HG03521 (cell line): Measurements from ENCODE around the gene SIK1.
"Not testable (repeated sequence)": the region's sequence is repeated elsewhere in the genome, so short reads cannot be mapped to it uniquely, and the experiment has no call there.

Experiments
- ATAC-seq: cut with Tn5 transposase; IDR thresholded peaks from one replicate; pipeline ENCODE4 v1.9.1; 2021; ENCODE audit warnings: mild to moderate bottlenecking, moderate library complexity; ENCODE audit not compliant: unreplicated experiment

Gene SIK1

DNA sequence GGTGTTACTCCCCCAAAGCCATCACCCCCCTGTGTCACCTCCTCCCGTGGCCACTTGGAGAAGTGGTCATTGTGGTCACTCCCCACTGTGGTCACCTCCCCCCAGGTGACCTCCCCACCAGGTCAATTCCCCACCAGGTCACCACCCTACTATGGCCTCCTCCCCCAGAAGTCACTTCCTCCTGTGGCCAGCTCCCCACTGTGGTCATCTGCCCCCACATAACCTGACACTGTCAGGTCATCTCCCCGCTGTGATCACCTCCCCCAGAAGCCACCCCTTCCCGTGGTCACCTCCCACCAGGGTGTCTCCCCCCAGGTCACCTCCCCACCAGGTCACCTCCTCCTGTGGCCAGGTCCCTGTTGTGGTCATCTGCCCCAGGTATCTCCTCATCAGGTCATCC lies 28.9 kb downstream of the SIK1 start:
- not testable (repeated sequence) for ATAC-seq

- ATAC-seq = not testable (repeated sequence)
Measured at GRCh38 chr21:43397439-43397808, 29.5 kb downstream of the SIK1 start.

- not testable (repeated sequence) for ATAC-seq
Measured at GRCh38 chr21:43396788-43397438, 30.0 kb downstream of the SIK1 start.

DNA sequence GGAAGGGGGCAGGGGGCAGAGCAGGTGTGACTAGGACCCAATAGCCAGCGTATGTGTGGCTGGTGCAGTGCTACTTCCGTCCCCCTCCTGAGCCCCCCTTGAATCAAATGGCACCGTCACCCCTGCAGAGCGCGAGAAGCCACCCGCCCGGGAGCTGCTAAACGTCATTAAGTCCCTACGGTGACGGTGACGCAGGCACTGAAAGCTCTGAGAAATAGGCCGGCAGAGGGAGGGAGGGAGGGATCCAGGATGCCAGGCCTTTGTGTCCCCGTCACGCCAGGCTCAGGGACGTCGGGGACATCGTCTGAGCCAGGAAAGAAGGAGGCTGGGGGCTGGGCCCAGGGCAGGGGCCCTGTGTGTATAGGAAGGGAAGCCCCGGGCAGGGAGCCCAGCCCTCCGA lies 43.6 kb downstream of the SIK1 start:
- not testable (repeated sequence) for ATAC-seq

DNA sequence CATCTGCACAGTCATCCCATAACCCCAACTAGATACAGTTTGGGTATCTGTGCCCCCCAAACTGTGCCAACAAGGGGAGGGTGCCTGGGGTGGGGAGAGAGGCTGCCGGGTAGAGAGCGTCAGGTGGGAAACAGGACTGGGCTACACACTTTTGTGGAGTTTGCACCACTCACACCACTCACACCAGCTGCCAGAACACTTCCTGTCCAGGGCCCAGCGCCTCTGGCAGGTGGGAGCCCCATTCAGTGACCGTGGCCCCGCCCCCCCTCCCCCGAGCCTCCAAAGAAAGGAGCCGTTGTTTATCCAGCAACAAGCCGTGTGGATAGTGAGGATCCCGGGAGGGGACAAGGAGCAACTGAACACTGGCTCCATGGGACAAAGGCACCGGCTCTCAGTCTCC lies 44.0 kb downstream of the SIK1 start:
- not testable (repeated sequence) for ATAC-seq

DNA sequence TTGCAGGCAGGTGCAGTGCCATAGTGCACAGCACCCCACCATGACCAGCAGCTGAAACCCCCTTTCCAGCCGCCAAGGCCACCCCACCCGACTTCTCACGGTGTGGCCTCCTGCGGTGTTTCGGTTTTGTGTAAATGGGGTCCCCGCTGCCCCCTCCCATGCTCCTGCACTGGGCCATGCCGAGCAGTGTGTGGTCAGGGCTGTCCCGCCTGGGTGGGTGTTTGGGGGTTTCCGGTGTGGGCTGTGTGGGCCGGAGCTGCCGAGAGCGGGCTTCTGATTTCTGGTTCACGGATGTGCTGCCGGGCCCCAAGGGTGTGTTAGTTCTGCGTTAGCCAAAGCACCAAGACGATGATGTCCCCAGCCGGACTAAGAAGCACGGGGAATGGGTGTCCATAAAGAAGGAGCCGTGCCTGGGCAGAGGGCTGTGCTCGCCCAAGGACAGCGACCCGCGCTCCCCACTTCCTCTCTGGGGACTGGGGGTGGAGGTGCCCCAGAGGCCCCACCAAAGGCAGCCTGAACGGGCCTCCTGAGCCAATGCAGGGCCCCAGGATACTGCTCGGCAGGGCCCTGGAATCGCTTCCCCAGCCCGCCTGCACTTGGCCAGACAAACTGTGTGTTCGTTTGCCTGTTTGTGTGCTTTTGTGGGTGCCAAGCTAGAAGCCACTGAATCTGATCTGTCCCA lies 45.9 kb downstream of the SIK1 start:
- not testable (repeated sequence) for ATAC-seq

DNA sequence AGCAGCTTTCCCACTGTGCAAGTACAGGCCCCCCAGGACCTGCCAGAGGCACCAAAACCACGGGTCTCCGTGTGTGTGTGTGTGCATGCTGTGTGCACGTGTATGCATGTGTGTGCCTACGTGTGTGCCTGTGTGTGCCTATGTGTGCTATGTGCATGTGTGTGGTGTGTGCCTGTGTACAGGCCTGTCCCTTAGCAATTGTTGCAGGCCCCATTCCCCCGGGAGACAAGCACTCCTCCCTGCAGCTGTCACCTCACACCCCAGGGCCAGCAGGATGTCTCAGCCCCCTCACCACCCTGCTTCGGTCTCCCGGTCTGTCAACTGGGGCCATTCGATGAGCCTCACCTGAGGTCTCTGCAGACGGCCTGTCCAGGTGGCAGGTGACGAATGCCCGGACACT lies 46.6 kb downstream of the SIK1 start:
- not testable (repeated sequence) for ATAC-seq

DNA sequence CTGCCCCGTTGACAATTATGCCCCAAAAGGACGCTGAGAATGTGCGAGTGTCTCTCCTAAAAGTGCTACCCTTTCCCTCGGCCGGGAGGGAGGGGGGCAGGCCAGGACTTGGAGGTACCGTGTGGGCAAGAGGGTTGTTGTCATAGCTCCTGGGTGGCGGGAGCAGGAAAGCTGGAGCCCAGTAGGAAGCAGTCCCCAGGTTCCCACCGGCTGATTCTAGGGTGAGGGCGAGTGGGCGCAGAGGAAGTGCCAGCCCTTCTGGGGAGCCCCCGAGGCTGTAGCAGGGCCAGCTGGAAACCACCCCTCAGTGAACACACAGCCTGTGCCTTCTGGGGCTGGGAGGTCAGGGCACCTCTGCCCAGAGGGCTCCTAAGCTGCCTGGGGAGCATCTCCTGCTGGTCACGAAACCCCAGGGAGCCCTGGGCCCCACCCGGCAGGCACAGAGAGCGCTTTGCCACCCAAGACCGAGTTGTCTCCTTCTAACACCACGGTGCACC lies 47.3 kb downstream of the SIK1 start:
- ATAC-seq = not testable (repeated sequence)

GRCh38 chr21:43376478-43376882 lies 50.5 kb downstream of the SIK1 start:
- ATAC-seq = no peak

DNA sequence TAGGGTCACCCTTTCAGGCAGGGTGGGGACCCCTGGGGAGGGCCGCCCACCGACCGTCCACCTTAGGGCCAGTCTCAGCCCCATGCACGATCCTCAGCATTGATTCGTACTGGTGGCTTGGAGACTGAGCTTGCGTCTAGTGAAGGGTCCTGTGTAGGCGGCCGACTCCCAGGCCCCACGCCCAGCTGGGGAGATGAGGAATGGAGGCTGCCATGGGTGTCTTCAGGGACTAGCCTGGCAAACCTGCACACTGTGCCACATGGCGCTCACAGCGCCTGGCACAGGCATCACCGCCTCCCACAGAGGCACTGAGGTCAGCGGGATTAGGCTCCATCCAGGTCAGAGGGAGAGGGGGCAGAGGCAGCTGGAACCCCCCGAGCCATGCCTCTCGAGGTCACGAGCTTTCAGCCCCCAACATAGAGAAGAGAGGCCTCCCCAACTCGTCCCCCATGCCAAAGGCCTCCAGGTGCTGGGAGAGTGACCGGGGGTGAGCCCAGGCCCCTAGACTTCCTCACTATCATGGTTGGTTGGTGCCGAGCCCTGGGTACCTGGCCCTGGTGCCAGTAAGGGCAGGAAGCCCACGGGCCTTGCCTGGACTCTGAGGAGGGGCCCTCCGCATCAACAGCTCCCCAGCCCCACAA lies 51.0 kb downstream of the SIK1 start:
- no peak for ATAC-seq

DNA sequence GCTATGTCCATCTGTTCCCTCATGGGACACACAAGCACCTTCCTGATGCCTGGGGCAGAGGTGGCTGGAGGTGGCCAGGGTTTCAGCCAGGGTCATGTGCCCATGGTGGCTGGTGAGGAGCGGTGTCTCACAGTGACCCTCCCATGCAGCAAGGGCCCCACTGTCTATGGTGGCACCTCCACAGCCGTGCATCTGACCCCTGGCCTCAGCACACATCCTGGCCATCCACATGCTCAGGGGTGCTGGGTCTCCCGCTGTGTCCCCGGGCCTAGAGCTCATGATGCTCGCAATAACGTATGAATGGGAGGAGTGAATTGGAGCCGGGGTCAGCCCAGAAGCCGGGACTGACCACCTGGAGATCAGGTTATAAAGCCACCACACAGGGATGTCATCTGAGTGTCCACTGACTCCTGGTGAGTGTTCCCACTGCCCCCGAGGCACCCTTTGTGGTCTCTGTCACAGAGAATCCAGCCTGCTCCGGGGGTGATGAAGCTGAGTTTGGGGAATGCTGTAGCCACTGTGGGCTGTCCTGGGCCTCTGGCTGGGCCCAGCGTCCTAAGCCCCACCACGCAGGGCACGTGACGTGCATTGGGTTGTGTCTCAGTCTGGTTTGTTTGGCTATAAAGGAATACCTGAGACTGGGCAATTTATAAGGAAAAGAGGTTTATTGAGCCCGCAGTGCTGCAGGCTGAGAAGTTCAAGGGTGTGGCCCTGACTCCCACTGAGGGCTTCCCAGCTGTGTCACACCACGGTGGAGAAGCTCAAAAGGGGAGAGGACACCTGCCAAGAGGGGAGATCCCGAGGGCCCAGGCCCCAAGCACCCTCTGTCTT lies 51.7 kb downstream of the SIK1 start:
- ATAC-seq = no peak

DNA sequence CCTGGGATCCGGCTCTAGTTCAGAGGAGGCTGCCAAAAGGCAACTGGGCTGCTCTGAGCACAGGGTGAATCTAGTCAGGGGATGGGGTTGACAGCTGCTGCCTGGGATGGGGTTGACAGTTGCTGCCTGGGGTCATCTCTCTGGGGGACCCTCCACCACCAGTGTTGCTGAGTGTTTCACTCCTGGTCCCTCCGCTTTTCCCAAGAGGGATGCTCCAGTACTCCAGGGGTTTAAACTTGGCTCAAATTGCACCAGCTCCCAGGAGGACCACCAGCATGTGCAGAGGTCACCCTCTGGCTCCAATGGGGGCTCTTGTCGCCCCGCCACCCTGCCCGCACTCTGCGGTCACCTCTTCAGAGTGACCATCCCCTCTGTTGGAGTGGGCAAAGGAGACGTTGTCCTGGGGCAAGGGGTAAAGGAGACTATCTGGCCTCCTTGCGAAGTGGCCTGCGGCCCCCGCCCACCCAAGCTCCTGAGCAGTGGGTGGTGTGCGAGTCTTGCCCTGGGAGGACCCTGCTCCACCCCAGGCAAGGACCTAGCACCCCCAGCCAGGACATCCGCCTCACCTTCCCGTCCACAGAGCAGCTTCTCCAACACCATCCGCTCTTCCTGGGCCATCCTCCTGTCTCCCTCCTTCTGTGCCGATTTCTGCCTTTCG lies 52.6 kb downstream of the SIK1 start:
- ATAC-seq = no peak

- no peak for ATAC-seq
Measured at GRCh38 chr21:43373362-43374227, 53.3 kb downstream of the SIK1 start.

DNA sequence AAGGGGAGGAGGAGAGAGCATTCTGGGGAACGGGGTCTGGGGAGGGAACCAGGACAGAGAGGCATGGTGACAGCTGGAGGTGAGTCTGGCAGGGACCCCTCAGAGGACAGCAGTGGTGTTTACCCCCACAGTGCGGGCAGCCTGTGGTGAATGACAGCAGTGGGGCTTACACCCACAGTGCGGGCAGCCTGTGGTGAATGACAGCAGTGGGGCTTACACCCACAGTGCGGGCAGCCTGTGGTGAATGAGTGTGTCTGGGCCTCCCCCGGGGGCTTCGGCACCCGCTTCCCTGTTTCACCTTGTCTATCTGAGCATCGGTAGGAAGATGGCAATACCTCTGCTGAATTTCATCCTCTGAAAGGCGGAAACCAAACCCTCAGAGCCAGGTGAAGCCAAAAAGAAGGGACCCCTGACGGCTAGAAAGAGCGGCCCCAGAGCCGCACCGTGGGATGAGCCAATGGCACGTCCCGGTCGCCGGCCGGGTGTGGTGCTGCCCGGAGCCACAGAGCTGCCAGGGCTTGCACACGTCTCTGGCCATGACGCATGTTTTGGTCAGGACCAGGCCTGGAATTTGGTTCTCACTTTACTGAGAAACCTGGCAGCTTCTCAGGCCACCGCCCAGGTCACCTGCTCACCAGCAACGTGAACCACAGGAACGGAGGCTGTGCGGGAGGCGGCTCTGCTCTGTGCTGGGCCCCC lies 54.1 kb downstream of the SIK1 start:
- ATAC-seq = no peak

DNA sequence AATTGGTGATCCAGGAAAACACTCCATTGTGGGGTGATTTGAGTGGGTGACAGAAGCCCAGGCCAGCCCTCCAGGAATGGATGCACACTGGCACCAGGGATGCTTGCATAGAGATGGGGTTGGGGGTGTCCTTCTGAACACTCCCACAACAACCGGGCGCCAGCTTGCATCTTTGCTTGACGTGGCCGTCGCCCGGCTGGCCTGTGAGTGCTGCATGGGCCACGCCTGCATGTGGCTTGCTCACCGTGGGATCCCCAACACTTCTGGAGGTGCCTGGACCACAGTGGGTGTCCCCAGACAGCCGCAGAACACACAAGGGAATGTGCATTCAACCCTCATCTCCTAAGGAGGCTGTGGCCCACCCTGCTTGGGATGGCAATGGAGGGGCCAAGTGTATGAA lies 55.1 kb downstream of the SIK1 start:
- no peak for ATAC-seq

DNA sequence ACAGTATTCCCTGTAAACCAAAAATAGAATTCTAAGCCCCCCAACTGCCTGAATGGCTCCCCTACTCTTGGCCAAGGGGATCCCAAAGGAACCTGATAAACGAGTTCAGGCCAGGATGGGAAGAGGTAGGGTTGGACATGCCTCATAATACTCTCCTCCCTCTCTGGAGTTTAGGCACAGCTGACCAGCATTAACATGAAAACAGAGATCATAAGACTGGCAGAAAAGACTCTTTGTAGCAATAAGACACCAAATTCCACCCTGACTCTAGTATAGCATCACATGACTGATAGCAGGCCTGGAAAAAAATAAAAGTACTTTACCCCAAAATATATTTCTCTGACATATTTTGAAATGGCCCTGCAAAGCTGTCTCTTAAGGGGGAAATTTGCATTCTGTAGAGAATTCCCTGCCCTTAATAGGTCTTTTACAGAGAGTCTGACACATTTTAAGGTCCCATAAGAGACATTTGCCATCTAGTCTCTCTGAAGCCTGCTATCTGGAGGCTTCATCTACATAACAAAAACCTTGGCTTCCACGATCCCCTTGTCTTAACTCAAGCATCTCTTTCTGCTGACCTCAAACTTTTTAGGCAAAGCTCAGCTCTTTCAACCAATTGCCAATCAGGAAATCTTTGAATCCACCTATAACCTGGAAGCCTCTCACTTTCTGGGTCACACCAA lies 55.9 kb downstream of the SIK1 start:
- ATAC-seq = no peak

DNA sequence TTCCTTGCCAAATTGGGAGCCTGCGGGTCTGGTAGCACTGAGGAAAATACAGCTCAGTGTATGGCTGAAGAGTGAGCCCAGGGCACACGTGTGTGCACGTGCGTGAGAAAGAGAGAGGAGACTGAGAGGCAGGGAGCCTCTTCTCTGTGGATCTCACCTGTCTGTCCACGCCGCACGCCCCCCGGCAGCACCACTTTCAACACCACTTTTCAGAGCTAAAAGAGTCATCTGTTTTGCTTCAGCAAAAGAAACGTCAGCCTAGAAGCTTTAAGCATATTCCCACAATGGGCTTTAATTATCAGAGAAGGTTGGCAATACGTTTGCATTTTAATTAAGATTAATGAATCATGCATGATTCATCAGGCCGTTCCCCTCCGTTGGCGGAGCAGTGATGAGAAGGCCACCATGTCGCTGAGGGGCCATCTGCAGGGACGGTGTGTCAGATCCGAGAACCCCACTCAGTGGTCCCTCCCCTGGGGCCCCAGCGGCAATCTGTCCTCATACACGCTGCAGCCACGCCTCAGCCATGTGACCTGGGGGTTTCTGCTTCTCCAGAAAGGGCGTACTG lies 56.8 kb downstream of the SIK1 start:
- no peak for ATAC-seq

DNA sequence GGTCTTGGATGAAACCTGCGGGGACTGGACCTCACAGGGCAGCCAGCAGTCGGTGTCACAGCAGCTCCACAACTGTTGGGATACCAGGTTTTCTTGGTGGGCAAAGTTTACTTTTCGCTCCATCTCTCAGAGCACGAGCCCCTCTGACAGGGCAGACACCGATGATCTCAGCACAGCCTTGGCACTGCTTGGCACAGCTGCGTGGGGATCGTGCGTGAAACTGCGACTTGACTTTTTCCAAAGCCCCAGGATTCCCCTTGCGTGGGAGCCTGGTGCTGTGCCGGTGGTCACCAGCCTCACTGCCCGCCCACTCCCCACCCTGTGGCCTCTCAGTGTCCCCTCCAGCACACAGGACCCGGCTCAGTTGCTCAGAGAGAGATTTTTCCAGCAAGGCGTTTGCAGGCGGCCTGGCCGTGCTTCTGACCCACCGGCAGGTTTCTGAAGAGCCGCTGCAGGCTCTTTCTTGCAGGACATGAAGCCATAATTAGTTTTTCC lies 57.3 kb downstream of the SIK1 start:
- ATAC-seq = no peak
